ENCODE measurements around the gene CRPPA.
"Not testable (repeated sequence)": the region's sequence is repeated elsewhere in the genome, so short reads cannot be mapped to it uniquely, and the experiment has no call there.

The CRPPA gene

DNA sequence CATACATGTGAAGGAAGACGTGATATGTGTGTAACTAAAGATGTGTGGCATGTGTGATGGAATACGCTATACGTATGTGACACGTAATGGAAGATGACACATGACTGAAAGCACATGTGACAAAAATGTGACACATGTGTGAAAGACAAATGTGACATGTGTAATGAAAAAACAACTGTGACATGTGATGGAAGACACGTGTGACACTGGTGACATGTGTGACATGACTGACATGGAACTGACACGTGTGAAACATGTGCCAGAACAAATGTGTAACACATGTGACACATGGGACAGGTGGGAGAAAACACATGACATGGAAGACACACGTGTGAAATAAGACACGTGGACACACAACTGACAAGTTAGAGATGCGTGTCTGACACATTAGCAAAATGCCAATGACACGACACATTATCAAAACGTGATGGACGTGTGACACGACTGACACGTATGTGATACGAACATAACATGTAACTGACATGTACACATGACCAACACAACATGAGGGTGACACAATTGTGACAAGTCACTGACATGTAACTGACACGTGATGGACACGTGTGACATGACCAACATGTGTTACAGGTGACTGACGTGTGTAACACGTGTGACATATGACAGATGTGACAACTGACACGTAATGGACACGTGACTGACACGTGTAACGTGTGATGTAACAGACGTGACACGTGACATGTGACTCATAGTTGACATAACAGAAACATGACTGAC, 24.4 kb downstream of the CRPPA start:
- DNase-seq: no peak

DNA sequence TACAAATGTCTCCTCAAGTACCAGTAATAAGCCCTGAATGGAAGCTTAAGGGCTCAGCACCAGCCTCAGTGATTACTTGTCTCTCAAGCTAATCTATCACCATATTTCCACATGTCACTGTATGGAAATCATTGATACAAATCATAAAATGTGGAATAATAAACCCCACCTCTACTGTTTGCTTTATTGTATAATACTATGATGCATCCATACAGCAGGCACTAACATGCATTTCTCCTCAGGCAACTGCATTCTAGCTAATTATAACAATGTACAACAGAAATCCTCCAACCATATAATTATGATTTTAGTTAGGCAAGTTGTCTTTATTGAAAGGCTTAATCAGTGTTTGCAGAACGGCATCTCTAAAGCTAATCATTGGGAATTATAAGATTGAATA, 26.2 kb downstream of the CRPPA start:
- DNase-seq: no peak

DNA sequence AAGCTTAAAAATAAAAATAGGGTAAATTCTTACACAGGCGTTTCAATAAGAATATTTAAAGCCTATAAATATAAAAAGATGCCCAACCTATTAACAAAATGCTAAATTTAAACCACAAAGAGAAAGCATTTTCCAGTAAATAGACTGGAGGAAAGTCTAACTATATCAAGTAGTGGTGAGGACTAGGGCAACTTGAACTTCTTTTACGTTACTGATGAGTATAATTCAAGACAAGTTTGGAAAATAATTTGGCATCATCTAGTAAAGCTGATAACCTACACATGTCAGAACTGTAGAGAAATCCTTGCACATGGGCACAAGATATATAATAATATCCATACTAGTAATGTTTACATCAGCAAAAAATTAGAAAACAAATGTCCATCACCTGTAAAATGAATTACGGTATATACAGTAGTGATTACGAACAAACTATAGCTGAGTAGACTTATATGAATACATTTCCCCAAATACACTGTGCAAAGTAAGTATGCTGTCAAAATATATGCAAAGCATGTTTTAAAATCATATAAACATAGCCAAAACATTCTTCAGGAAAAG, 27.4 kb downstream of the CRPPA start:
- no peak for DNase-seq

DNA sequence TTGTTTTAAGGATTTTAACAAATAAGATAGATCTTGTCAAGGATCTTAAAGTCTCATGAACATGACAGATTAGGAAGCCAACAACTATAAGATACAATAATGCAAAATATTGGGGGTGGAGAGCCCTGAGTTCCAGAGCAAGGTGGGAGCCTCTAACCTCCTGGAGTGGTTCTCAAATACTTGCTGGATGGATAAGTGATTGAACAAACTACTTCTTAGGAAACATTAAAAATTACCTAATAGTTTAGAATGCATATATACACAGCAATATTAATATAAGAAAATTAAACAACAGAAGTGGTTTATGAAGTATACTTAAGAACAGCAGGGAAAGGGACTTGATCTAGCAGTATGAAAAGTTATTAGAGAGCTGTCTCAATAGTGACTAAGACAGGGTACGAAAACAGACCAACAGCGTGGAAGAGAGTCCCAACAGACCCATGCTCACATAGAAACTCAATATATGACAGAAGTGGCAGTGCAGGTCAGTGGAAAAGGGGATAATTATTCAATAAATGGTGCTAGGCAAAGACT, 28.3 kb downstream of the CRPPA start:
- DNase-seq: no peak

DNA sequence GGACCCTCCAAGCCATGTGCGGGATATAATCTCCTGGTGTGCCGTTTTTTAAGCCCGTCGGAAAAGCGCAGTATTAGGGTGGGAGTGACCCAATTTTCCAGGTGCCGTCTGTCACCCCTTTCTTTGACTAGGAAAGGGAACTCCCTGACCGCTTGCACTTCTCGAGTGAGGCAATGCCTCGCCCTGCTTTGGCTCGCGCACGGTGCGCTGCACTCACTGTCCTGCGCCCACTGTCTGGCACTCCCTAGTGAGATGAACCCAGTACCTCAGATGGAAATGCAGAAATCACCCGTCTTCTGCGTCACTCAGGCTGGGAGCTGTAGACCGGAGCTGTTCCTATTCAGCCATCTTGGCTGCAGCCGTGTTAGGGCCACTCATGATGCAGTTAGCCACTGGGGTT, 37.6 kb downstream of the CRPPA start:
- DNase-seq: not testable (repeated sequence)

DNA sequence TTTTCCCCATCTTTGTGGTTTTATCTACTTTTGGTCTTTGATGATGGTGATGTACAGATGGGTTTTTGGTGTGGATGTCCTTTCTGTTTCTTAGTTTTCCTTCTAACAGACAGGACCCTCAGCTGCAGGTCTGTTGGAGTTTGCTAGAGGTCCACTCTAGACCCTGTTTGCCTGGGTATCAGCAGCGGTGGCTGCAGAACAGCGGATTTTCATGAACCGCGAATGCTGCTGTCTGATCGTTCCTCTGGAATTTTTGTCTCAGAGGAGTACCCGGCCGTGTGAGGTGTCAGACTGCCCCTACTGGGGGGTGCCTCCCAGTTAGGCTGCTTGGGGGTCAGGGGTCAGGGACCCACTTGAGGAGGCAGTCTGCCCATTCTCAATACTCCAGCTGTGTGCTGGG, 38.2 kb downstream of the CRPPA start:
- not testable (repeated sequence) for DNase-seq

Data from activated CD4-positive, alpha-beta T cell treated with anti-CD3 and anti-CD28 coated beads, Interleukin-2, amount 50 U/mL, for 48 hours (primary cell).